NCI-H2107 treated with DMSO at 0.1 percent for 48 hours (cell line): ENCODE measurements around the gene RNF167.
A peak's percentile ranks its signal among the peaks of the same experiment; 100 is the strongest.

Source experiments
- DNase-seq: peaks from one replicate; lab custom pipeline; 2025; ENCODE audit not compliant: unreplicated experiment; lab: John Stamatoyannopoulos, UW

RNF167 gene

DNA sequence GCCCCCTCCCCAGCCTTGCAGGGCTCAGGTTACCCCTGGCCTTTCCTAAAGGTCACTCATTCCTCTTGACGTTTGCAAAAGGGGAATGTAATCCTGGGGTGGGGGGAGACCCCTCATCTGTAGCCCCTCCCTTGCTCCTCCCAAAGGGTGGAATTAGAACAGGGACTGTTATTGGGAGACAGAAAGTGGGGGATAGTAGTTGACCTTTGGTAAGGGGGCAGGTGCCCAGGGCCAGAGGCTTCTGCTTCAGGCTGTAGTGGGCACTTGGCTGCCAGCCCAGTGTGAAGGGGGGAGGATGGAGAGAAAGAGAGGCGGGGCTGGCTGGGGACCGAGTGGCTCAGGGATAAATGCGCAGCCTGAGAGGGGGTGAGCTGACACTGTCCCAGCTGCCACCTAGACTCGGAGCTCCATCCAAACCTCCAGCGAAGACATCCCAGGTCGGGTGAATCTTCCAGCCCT, 10.7 kb downstream of the RNF167 start, which contains the start of gene ENO3:
Gene ENO3, plus strand, starts transcription at position 374 of the 459 bp plus-strand sequence. CDS start 711 bp downstream, outside the sequence.
- no peak for DNase-seq

- no peak for DNase-seq
Observed at GRCh38 chr17:4951486-4951885, 11.4 kb downstream of the RNF167 start.

DNA sequence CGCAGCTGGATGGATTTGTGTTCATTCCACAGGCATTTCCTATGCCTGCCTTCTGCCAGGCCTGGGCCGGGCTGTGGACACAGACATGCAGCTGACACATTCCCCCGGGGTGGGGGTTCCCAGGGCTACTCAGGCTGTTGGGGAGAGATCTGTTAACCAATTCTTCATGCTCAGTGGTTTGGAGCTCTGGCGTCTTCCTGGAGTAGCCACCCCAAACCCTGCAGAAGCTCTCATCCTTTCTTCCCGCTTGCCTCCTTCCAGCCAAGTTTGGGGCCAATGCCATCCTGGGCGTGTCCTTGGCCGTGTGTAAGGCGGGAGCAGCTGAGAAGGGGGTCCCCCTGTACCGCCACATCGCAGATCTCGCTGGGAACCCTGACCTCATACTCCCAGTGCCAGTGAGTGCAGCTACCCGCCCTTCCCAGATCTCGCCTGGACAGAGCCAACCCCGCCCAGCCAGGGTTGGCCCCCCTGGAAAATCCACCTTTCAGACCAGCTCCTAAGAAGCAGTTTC, 13.4 kb downstream of the RNF167 start:
- DNase-seq, result no peak

DNA sequence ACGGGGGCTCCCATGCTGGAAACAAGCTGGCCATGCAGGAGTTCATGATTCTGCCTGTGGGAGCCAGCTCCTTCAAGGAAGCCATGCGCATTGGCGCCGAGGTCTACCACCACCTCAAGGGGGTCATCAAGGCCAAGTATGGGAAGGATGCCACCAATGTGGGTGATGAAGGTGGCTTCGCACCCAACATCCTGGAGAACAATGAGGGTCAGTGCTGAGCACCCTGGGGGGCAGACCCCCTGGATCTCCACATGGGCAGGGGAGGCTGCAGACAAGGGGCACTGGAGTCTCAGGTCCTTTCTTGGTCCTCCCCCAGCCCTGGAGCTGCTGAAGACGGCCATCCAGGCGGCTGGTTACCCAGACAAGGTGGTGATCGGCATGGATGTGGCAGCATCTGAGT, 15.0 kb downstream of the RNF167 start:
- no peak for DNase-seq

GRCh38 chr17:4956493-4957061, 16.5 kb downstream of the RNF167 start:
- no peak for DNase-seq

GRCh38 chr17:4958102-4958501, 18.0 kb downstream of the RNF167 start:
- DNase-seq, result peak; percentile 7

- no peak for DNase-seq
Observed at GRCh38 chr17:4959261-4959965, 19.3 kb downstream of the RNF167 start.

- DNase-seq, result no peak
Observed at GRCh38 chr17:4960279-4960922, 20.3 kb downstream of the RNF167 start.

DNA sequence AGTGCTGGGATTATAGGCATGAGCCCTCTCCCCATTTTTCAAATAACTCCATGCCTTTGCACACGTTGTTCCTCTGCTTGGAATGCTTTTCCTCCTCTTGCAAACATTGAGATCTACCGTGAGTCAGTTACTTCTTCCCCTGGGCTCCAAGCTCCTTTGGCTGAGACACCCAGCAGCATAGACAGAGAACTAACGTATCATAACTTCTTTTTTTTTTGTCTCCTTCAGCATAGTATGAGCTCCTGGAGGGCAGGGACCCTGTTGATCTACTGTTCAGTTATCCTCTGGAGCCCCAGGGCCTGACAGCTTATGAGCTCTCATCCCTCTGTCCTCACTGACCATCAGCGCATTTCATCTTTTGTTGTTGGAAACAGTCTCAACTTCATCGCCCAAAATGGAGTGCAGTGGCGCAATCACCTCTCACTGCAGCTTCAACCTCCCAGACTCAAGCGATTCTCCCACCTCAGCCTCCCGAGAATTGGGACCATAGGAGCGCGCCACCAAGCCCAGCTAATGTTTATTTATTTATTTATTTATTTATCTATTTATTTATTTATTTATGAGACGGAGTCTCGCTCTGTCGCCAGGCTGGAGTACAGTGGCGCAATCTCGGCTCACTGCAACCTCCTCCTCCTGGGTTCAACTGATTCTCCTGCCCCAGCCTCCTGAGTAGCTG, 25.4 kb downstream of the RNF167 start:
- no peak for DNase-seq

DNA sequence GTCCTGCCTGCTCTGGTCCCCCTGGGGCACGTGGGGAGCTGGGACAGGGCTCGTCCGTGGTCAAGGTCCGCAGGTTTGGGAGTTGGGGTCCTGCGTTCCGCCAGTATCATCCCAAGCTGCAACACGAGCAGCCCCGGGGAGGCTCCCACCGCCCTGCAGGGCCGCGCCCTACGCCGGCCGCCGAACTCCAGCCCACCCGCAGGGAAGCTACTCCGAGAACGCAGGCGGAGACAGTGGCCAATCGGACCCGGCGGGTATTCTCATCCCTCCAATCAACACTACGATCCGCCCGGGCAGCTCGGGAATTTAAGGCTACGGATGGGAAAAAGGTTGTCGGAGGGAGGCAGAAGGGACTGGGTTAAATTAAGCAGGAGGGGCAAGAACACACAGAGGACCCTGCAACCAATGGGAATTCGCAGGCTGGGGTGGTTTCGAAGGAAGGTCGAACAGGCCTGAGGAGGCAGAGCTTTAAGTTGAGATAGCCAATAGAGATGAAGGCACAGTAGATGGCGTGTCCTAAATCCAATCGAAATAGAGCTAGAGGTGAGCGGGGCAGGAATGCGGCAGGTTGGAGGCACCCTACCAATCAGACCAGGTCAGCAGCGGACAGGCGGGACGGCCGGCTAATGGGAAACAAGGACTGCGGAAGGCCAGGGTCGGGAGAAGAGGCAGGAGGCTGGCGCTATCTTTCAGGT, 26.9 kb downstream of the RNF167 start:
- DNase-seq, result peak; percentile 97

DNA sequence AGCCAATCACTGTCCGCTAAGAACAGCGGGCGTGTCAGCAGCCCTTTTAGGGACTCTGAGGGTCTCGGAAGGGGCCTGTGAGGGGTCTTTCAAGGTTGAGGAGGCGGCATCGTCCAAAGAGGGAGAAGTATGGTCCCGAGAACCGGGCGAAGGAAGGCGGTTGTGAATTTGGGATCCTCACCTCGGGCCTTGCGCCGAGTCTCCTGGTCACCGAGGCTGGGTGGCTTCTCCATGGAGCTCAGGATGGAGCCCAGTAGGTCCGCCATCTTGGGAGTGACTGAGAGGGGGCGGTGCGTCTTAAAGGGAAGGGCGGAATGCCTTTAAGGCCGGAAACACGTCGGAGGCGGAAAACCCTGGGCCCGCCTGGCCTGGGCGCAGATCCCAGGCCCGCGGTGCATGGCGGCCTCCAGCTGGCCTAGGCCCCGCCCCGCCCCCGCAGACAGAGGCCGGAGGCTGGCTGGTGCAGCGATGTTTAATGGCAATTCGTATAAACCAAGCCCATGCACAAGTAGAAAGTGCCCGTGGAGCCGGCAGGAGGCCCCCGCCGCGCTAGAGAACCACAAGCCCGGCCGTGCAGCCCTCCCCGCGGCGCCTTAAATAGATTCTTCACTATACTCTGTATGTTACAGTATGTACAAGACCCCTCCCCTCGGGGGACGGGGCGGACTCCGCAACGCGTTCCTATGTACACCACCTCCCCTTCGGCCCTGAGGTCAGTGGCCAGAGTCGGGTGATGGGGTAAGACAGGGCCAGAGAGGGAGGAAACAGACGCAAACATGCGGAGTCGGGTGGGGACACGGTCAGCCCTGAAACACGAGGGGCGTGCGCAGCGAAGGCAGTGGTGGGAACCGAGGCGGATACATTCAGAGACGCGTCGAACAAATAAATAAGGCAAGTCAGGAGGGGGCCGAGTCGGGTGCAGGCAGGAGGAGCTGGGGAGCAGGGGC, 27.7 kb downstream of the RNF167 start, which contains the start of gene SPAG7:
Gene SPAG7, minus strand, starts transcription at position 279 of the 947 bp plus-strand sequence. Its CDS starts 13 bp downstream, at position 266.
- peak; percentile 72 for DNase-seq

GRCh38 chr17:4968486-4969046, 28.5 kb downstream of the RNF167 start:
- DNase-seq, result no peak

DNA sequence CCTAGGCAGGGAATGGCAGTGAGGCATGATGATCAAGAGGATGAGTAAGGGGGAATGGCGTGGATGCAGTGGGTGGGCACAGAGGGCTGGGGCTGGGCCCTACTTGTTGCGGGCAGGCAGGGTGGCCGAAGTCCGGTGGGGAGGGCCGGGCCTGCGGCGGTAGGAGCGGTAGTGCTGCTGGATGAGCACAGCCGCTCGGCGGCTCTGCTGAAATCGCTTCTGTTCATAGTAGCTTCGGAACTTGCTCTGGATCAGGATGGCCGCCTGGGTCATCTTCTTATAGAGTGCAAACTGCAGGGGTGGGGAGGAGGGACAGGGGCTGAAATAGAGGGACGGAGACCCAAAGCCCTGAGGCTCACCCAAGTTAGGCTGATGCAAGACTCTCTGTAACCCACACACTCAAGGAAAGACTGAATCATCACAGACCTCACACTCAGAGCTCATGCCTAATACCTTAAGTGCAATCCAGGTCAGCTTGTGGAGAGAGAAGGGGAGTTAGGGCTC, 29.0 kb downstream of the RNF167 start:
- DNase-seq, result no peak

DNA sequence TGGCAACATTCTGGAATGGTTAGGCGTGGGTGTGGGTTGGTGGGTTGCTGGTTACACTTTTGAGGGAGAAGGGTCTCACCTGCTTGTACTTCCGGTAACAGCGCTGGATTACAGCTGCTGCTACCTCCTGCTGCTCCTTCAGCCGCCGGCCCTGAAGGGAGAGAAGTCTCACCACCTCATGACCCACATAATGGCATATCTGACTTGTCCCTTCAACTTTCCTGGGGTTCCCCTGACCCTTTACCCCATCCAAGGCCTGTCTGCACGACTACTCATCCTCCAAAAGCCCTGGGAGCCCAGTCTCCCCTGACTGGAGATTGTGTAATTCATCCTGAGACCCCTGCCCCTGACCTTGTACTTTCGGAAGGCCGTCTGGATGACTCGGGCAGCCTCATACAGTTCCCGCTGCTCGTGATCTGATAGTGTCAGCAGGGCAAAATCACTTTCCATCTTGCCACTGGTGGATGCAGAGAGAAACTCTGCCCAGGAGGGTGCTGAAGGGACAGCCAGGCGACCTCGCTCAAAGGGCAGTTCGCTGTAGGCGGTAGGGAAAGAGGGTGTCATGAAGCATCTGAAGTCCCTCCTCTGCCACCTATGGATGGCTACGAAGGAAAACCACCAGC, 29.6 kb downstream of the RNF167 start:
- no peak for DNase-seq

DNA sequence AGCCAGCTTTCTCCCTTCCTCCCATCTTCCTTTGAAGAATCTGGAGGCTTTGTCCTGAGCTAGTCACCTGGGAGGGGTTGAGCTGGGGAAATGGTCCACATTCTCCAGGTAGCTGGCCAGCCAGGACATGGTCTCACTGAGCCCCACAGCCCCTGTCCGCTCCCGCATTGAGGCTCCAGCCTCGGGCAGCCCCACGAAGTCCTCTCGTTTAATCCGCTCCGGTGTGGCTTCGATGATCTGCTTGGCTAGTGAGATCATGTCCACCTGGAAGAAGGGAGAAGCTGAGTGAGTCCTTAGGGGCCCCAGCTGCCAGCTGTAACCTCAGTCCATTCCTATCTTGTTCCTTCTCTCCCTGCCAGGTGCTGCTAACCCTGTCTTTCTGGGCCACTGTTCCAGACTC, 30.2 kb downstream of the RNF167 start:
- no peak for DNase-seq

DNA sequence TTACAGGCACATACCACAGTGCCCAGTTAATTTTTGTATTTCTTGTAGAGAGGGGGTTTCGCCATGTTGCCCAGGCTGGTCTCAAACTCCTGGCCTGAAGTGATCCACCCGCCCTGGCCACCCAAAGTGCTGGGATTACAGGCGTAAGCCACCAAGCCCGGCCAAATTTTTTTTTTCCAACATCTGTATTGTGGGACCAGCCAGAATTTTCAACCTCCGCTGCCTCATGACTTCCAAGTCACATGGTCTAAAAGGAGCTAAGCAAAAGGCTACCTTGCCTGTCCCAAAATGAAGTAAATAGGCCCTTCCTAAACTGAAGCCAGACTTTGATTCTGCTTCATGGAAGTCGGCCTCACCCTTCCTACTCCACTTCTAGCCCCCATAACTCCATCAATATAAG, 31.8 kb downstream of the RNF167 start:
- no peak for DNase-seq

DNA sequence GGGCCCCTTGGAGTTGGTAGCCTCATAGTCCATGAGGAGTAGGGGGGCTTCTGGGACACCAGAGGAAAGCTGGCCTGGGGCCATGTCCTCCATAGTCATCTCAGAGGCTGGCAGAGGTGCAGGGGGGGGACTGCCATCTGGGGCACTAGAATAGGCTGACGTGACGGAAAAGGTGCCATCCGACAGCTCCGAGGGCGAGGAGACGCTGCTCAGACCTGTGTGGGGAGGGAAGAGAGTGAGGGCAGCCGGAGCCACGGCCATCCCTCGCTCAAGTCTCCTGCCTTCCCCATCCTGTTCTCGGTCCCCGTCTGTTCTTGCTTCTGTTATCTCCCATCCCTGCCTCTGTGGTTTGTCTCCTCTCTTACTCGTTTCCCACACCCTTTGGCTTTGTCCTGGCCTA, 32.3 kb downstream of the RNF167 start:
- no peak for DNase-seq

- DNase-seq, result no peak
Observed at GRCh38 chr17:4972752-4973151, 32.7 kb downstream of the RNF167 start.
